ENCODE measurements around the gene AQR. TPM values are rescaled to one million over a fixed set of nuclear protein-coding genes. Genes with fewer than 3 reads are reported as not detected.
"Not testable (repeated sequence)": the region's sequence is repeated elsewhere in the genome, so short reads cannot be mapped to it uniquely, and the experiment has no call there.

AQR gene
- total and polyA plus RNA-seq, 8 donors, result 26.1 to 49.0 (median 43.2) TPM

DNA sequence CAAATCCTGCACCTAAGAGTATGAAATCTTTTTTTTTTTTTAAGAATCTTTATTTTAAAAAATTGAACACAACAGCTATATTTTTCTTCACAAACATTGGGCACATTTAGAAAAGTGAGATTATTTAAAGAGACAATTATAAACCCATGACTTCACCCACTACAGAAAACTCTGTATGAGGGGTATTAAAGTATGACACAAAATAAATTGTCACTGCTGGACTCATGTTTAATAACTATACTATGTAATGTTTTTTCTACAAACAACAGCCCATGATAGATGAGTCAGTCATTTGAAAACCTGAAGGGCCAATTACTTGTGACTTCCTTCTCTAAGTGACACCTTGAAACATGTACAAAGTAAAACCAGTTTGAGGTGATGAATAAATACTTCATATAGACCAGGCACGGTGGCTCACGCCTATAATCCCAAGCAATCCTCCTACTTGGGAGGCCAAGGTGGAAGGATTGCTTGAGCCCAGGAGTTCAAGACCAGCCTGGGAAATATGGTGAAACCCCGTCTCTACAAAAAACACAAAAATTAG, 36.0 kb downstream of the AQR start:
- ATAC-seq (no peak), DNase-seq (no peak)
- TF ChIP-seq, protein P1, sequence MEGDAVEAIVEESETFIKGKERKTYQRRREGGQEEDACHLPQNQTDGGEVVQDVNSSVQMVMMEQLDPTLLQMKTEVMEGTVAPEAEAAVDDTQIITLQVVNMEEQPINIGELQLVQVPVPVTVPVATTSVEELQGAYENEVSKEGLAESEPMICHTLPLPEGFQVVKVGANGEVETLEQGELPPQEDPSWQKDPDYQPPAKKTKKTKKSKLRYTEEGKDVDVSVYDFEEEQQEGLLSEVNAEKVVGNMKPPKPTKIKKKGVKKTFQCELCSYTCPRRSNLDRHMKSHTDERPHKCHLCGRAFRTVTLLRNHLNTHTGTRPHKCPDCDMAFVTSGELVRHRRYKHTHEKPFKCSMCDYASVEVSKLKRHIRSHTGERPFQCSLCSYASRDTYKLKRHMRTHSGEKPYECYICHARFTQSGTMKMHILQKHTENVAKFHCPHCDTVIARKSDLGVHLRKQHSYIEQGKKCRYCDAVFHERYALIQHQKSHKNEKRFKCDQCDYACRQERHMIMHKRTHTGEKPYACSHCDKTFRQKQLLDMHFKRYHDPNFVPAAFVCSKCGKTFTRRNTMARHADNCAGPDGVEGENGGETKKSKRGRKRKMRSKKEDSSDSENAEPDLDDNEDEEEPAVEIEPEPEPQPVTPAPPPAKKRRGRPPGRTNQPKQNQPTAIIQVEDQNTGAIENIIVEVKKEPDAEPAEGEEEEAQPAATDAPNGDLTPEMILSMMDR (IDR thresholded peaks at IDR 0.05), result no peak
- Histone ChIP-seq H3K4me1 (no peaks in the 10 kb centered on the region), H3K9me3 (peaks cover 0 to 4% of the 10 kb centered on the region in 2 donors), H3K4me3 (no peak overlapping the region), H3K36me3 (peaks cover 0 to 100% of the 10 kb centered on the region in 2 donors), H3K27me3 (no peaks in the 10 kb centered on the region), H3K27ac (no peak overlapping the region)
- intact Hi-C loops (cut with DNase I), result no loop called here

DNA sequence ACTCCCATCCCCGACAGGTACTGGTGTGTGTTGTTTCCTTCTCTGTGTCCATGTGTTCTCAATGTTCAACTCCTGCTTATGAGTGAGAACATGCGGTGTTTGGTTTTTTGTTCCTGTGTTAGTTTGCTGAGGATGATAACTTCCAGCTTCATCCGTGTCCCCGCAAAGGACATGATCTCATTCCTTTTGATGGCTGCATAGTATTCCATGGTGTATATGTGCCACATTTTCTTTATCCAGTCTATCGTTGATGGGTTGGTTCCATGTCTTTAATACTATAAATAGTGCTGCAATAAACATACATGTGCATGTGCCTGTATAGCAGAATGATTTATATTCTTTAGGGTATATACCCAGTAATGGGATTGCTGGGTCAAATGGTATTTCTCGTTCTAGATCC, 41.2 kb downstream of the AQR start:
- H3K4me1 ChIP-seq, result not testable (repeated sequence)
- H3K36me3 ChIP-seq, result peaks cover 0 to 92% of the 10 kb centered on the region in 2 donors

DNA sequence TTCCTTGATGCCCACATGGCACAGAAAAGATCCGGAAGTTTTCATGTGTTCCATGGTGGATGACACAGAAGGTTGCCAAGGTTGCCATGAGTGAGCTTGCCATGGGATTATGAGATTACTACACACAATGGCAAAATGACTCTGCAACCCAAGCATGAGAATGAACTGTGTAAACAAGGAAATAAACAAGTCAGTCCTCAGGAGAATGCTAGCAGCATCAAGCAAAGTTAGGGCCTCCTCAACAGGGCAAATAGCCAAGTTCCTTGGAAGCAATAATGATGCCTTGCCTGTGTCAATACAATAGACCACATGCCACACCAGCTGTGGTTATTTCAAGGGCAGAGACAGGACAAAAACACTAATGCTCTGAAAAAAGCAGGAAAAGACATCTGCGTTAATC, 41.8 kb downstream of the AQR start:
- H3K36me3 ChIP-seq, result peaks cover 0 to 92% of the 10 kb centered on the region in 2 donors

More for the DNA sequence above, 41.2 kb downstream of the AQR start:
- intact Hi-C loops (cut with DNase I), result loop anchor here in 1 of 2 donors (10.0 kb wide), 1 partner anchor 224 kb away; no protein-coding TSS in a partner anchor
- H3K4me3 ChIP-seq, DNase-seq, H3K9me3 ChIP-seq, H3K27ac ChIP-seq, H3K27me3 ChIP-seq, ATAC-seq: not testable (repeated sequence)

DNA sequence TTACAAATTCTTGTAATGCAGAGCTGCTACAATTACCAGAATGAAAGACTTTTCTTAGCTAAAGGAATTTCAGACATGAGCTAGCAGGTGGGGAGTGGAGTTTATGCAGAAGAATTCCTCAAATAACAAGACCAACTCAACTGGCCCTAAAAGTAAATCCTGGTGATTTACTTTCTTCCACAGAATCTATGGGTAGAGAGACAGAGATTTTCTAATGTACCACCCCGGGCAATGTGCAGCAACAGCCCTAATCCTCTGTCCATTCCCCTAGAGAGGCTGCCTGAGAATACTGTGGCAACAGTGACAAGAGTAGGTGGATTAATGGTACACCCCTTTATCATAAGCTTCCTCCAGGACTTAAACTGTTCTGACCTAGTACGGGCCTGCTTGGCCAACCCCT, 55.2 kb downstream of the AQR start:
- H3K27me3 ChIP-seq, result no peaks in the 10 kb centered on the region
- H3K4me3 ChIP-seq, result no peak overlapping the region
- peaks cover 0 to 98% of the 10 kb centered on the region in 2 donors for H3K36me3 ChIP-seq
- intact Hi-C loops (cut with DNase I), result no loop called here
- no peaks in the 10 kb centered on the region for H3K9me3 ChIP-seq
- H3K27ac ChIP-seq, result no peak overlapping the region
- no peak for ATAC-seq
- DNase-seq, result no peak
- no peaks in the 10 kb centered on the region for H3K4me1 ChIP-seq
- TF ChIP-seq, protein P1 (IDR thresholded peaks at IDR 0.05), result no peak

More for the DNA sequence above, 41.8 kb downstream of the AQR start:
- Histone ChIP-seq H3K9me3 (peaks cover 0 to 6% of the 10 kb centered on the region in 2 donors), H3K27ac (no peak overlapping the region), H3K4me1 (no peaks in the 10 kb centered on the region), H3K4me3 (no peak overlapping the region), H3K27me3 (no peaks in the 10 kb centered on the region)
- TF ChIP-seq, protein P1 (IDR thresholded peaks at IDR 0.05), result no peak
- intact Hi-C loops (cut with DNase I), result loop anchor here in 1 of 2 donors (10.0 kb wide), 1 partner anchor 223 kb away; no protein-coding TSS in a partner anchor
- DNase-seq, result no peak
- no peak for ATAC-seq

DNA sequence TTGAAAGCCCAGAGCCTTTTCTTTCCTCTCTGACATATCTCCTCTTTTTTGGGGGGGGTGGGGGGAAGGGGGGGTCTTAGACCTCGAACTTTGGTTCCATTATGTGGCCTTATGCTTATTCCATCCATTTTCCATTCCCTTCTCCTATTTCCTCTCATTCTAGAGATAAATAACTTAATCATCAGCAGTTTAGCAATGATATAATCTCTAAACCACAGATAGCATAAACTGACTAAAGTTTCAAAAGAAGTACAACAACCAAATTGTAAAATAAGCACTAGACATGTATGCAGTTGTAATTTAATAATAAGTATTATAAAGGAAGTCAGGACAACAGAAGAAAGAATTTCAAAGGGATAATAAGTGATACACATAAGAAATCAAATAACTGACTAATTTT, 64.5 kb downstream of the AQR start:
- Histone ChIP-seq H3K36me3 (peaks cover 3 to 78% of the 10 kb centered on the region in 2 donors), H3K27ac (no peak overlapping the region), H3K4me1 (no peaks in the 10 kb centered on the region), H3K27me3 (no peaks in the 10 kb centered on the region), H3K4me3 (no peak overlapping the region), H3K9me3 (no peaks in the 10 kb centered on the region)
- TF ChIP-seq, protein P1 (IDR thresholded peaks at IDR 0.05), result no peak
- intact Hi-C loops (cut with DNase I), result no loop called here
- no peak for DNase-seq
- no peak for ATAC-seq

DNA sequence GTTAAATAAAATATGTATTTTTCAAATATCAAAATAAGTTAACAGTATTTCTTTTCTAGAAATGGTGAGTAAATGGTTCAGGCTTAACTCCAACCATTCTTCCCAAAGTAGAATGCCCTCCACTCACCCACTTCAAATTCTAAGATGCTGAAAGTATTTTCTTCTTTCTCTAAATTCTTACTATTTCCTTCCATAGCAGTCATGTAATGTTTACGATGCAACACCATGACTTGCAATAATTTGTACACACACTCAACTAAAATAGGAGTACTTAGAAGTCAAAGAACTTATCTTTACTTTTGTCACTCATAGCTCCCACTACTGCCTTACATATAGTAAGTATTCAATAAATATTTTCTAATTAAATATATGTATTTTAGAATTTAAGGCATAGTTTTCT, 65.0 kb downstream of the AQR start:
- peaks cover 3 to 78% of the 10 kb centered on the region in 2 donors for H3K36me3 ChIP-seq
- no peak overlapping the region for H3K4me3 ChIP-seq
- no peaks in the 10 kb centered on the region for H3K27me3 ChIP-seq
- TF ChIP-seq, protein P1 (IDR thresholded peaks at IDR 0.05), result no peak
- no peak for DNase-seq
- H3K9me3 ChIP-seq, result no peaks in the 10 kb centered on the region
- no peak overlapping the region for H3K27ac ChIP-seq
- no peaks in the 10 kb centered on the region for H3K4me1 ChIP-seq
- no peak for ATAC-seq
- intact Hi-C loops (cut with DNase I), result no loop called here

All from left lung (tissue), 10 donors.